HG03469 (cell line): Measurements from ENCODE around the gene CNOT2.
"Not testable (repeated sequence)": the region's sequence is repeated elsewhere in the genome, so short reads cannot be mapped to it uniquely, and the experiment has no call there.

Experiments used
- ATAC-seq: cut with Tn5 transposase; IDR thresholded peaks from one replicate; pipeline ENCODE4 v1.9.1; 2021; ENCODE audit warnings: mild to moderate bottlenecking, moderate library complexity, moderate number of reproducible peaks; ENCODE audit not compliant: unreplicated experiment

Gene CNOT2

GRCh38 chr12:70364695-70365397, 121.6 kb downstream of the CNOT2 start:
- no peak for ATAC-seq

- ATAC-seq, result no peak
These were observed 122.1 kb downstream of the CNOT2 start for GRCh38 chr12:70365398-70365647.

GRCh38 chr12:70365648-70366518, 122.7 kb downstream of the CNOT2 start, which contains the start of gene KCNMB4:
Gene KCNMB4 (plus strand): TSS chr12:70366290. CDS start chr12:70366735, 445 bp downstream.
- peak; percentile 51 for ATAC-seq

- peak; percentile 23 for ATAC-seq
These were observed 123.5 kb downstream of the CNOT2 start for GRCh38 chr12:70366581-70367257.

- no peak for ATAC-seq
These were observed 124.3 kb downstream of the CNOT2 start for GRCh38 chr12:70367258-70368141.

- ATAC-seq, result no peak
These were observed 129.6 kb downstream of the CNOT2 start for GRCh38 chr12:70372881-70373280.

- ATAC-seq, result no peak
These were observed 136.6 kb downstream of the CNOT2 start for GRCh38 chr12:70379846-70380245.

- ATAC-seq, result no peak
These were observed 140.3 kb downstream of the CNOT2 start for GRCh38 chr12:70383484-70383883.

- ATAC-seq, result no peak
These were observed 140.7 kb downstream of the CNOT2 start for GRCh38 chr12:70383886-70384285.

- ATAC-seq, result no peak
These were observed 143.5 kb downstream of the CNOT2 start for GRCh38 chr12:70386771-70387170.

- ATAC-seq, result no peak
These were observed 146.4 kb downstream of the CNOT2 start for GRCh38 chr12:70389678-70390077.

GRCh38 chr12:70392631-70393030, 149.4 kb downstream of the CNOT2 start:
- not testable (repeated sequence) for ATAC-seq

- ATAC-seq, result no peak
These were observed 150.7 kb downstream of the CNOT2 start for GRCh38 chr12:70393787-70394499.

GRCh38 chr12:70398002-70398401, 154.8 kb downstream of the CNOT2 start:
- ATAC-seq, result no peak

GRCh38 chr12:70398862-70399261, 155.6 kb downstream of the CNOT2 start:
- ATAC-seq, result no peak

- ATAC-seq, result no peak
These were observed 156.1 kb downstream of the CNOT2 start for GRCh38 chr12:70399311-70399710.

GRCh38 chr12:70400124-70400523, 156.9 kb downstream of the CNOT2 start:
- ATAC-seq, result no peak

- no peak for ATAC-seq
These were observed 159.4 kb downstream of the CNOT2 start for GRCh38 chr12:70402597-70402996.

GRCh38 chr12:70403826-70404225, 160.6 kb downstream of the CNOT2 start:
- ATAC-seq, result no peak
